NCI-H69 (cell line): ENCODE measurements around the gene ZG16B.

ENCODE experiments used
- DNase-seq: peaks from one replicate; lab custom pipeline; 2025; lab: John Stamatoyannopoulos, UW

The ZG16B gene

GRCh38 chr16:2829501-2830354, at the start of gene ZG16B:
Gene ZG16B (plus strand): TSS chr16:2830303. CDS start chr16:2830442, 139 bp downstream.
- no peak for DNase-seq

- DNase-seq: no peak
These were observed 47.3 kb upstream of the ZG16B start for GRCh38 chr16:2782583-2783351.

- no peak for DNase-seq
These were observed 46.3 kb upstream of the ZG16B start for GRCh38 chr16:2783581-2784357.

- no peak for DNase-seq
These were observed 45.6 kb upstream of the ZG16B start for GRCh38 chr16:2784358-2785100.

GRCh38 chr16:2785101-2785991, 44.8 kb upstream of the ZG16B start:
- DNase-seq: peak; percentile 59

- no peak for DNase-seq
These were observed 43.9 kb upstream of the ZG16B start for GRCh38 chr16:2786061-2786825.

- no peak for DNase-seq
These were observed 43.3 kb upstream of the ZG16B start for GRCh38 chr16:2786826-2787151.

- peak; percentile 33 for DNase-seq
These were observed 42.7 kb upstream of the ZG16B start, which contains the start of gene PRSS33 for GRCh38 chr16:2787406-2787805. Gene PRSS33 (minus strand): TSS chr16:2787560. CDS start chr16:2786547, 1,013 bp downstream.

- DNase-seq: no peak
These were observed 42.1 kb upstream of the ZG16B start for GRCh38 chr16:2787961-2788360.

GRCh38 chr16:2790631-2791030, 39.5 kb upstream of the ZG16B start:
- no peak for DNase-seq

- DNase-seq: no peak
These were observed 38.9 kb upstream of the ZG16B start for GRCh38 chr16:2791174-2791573.

GRCh38 chr16:2792940-2793339, 37.2 kb upstream of the ZG16B start:
- no peak for DNase-seq

- no peak for DNase-seq
These were observed 34.5 kb upstream of the ZG16B start for GRCh38 chr16:2795395-2796143.

- no peak for DNase-seq
These were observed 31.3 kb upstream of the ZG16B start for GRCh38 chr16:2798723-2799204.

- no peak for DNase-seq
These were observed 30.8 kb upstream of the ZG16B start for GRCh38 chr16:2799205-2799858.

- DNase-seq: peak; percentile 86
These were observed 30.3 kb upstream of the ZG16B start for GRCh38 chr16:2799859-2800226.

GRCh38 chr16:2803545-2804195, 26.4 kb upstream of the ZG16B start:
- DNase-seq: no peak

- no peak for DNase-seq
These were observed 25.4 kb upstream of the ZG16B start for GRCh38 chr16:2804728-2805127.
